ENCODE measurements around the gene FAM111A. TPM values are rescaled to one million over a fixed set of nuclear protein-coding genes. Genes with fewer than 3 reads are reported as not detected.
"Not testable (repeated sequence)": the region's sequence is repeated elsewhere in the genome, so short reads cannot be mapped to it uniquely, and the experiment has no call there.

FAM111A gene, protein sequence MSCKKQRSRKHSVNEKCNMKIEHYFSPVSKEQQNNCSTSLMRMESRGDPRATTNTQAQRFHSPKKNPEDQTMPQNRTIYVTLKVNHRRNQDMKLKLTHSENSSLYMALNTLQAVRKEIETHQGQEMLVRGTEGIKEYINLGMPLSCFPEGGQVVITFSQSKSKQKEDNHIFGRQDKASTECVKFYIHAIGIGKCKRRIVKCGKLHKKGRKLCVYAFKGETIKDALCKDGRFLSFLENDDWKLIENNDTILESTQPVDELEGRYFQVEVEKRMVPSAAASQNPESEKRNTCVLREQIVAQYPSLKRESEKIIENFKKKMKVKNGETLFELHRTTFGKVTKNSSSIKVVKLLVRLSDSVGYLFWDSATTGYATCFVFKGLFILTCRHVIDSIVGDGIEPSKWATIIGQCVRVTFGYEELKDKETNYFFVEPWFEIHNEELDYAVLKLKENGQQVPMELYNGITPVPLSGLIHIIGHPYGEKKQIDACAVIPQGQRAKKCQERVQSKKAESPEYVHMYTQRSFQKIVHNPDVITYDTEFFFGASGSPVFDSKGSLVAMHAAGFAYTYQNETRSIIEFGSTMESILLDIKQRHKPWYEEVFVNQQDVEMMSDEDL
- 10.8 to 22.3 TPM (median 11.6 TPM) in 3 replicates for total RNA-seq
- long read RNA-seq, partial matches to known transcripts = 0 of 4 reads
- long read RNA-seq, other reads (novel, unspliced or antisense) = 3 of 4 reads

DNA sequence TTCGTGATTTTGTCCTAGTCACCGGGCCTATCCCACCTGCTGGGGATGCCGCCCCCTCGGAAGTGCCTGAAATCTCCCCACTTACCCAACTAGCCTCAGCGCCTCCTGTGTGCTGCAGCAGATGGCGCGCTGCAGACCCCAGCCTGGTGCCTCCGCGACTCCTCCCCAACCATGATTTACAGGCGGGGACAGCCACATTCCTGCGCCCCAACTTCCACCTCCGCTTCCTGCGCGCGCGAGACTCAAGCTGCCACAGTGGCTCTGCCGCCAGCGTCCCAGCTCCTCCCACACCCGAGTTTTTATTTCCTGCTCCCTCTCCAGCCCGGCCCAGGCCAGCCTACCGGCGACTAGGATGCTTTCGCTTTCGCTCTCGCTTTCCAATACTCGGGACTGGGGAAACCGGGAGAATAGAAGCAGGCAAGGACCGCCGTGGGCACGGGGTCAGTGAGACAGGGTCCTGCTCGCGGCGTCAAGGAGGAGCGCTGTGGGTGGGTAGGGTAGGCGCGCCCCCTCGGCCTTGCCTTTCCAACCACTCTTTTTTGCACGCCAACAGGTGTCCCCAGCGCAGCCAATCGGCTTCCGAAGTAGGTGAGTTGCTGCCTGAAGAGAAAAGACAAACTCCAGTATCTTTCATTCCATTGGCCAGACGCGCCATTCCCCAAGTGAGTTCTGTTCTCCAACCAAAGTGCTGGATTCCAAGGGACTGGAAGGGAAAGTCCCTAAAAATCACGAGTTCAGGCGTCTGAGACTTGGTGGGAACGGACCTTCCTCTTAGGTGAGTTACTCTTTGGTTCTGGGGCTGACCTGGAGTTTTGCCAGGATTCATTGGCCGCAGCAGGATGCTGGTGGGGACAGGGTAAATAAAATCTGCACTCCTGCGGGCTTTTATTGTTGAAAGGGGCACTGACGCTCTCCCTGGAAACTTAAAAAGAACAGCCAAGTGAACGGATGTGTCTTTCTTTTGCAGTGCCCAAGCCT is at the start of gene FAM111A:
TSS of gene FAM111A (plus strand) at position 327 of the 978 bp plus-strand sequence. CDS start 6,017 bp downstream, outside the sequence.
- peak; percentile 91 for DNase-seq (ENCODE audit: low spot score)
- no peaks in the 10 kb centered on the region for H3K9me3 Mint-ChIP-seq (ENCODE audit: low read depth)
- H3K27ac Mint-ChIP-seq (ENCODE audit: unreplicated experiment) = peak within 1 kb of the TSS; percentile 97
- peaks cover 39% of the 10 kb centered on the region for H3K4me1 Mint-ChIP-seq (ENCODE audit: low read depth)
- H3K27me3 Mint-ChIP-seq (ENCODE audit: low read depth) = no peaks in the 10 kb centered on the region
- H3K36me3 Mint-ChIP-seq (ENCODE audit: low read depth) = no peaks in the 10 kb centered on the region
- TF ChIP-seq, protein P1, sequence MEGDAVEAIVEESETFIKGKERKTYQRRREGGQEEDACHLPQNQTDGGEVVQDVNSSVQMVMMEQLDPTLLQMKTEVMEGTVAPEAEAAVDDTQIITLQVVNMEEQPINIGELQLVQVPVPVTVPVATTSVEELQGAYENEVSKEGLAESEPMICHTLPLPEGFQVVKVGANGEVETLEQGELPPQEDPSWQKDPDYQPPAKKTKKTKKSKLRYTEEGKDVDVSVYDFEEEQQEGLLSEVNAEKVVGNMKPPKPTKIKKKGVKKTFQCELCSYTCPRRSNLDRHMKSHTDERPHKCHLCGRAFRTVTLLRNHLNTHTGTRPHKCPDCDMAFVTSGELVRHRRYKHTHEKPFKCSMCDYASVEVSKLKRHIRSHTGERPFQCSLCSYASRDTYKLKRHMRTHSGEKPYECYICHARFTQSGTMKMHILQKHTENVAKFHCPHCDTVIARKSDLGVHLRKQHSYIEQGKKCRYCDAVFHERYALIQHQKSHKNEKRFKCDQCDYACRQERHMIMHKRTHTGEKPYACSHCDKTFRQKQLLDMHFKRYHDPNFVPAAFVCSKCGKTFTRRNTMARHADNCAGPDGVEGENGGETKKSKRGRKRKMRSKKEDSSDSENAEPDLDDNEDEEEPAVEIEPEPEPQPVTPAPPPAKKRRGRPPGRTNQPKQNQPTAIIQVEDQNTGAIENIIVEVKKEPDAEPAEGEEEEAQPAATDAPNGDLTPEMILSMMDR (IDR thresholded peaks at IDR 0.05) = peak; percentile 74
- H3K4me3 Mint-ChIP-seq (ENCODE audit: unreplicated experiment) = peak within 1 kb of the TSS; percentile 93

DNA sequence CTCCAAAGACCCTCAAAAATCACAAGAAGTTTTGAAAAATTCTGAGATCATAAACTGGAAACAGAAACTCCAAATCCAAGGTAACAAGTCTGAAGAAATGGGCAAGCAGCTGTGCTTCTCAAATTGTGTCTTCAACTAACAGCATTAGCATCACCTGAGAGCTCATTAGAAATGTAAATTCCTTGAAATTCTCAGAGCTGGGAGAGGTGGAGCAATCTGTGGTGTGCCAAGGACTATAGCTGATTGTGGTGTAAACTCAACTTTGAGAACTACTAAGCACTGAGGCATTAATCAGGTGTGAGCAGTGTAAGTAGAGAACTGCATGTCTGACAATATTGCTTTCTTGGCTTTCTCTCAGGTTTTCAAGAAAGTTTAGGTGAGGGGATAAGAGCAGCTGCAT is 49.1 kb upstream of the FAM111A start:
- H3K9me3 Mint-ChIP-seq (ENCODE audit: low read depth); H3K4me3 Mint-ChIP-seq (ENCODE audit: unreplicated experiment); DNase-seq (ENCODE audit: low spot score); H3K27ac Mint-ChIP-seq (ENCODE audit: unreplicated experiment); H3K36me3 Mint-ChIP-seq (ENCODE audit: low read depth); H3K4me1 Mint-ChIP-seq (ENCODE audit: low read depth): not testable (repeated sequence)
- H3K27me3 Mint-ChIP-seq (ENCODE audit: low read depth) = peaks cover 67% of the 10 kb centered on the region

DNA sequence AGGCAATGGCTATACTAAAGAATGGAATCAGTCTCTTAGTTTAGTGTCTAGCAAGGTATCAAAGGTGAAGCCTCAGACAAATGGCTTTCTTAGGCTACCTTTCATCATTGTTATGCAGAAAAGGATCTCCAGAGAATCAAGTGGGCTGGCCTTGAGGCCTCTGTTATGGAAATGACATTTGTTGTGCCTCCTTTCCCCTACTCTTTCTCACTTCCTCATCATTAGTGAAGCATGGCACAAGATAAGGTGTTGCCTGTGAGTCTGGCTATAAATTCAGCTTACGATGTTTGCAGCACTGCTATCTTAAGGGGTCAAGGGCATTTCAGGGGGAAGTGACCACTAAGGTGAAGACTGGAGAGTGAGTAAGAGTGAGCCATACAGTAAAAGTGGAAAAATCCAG is 47.4 kb upstream of the FAM111A start:
- not testable (repeated sequence) for DNase-seq (ENCODE audit: low spot score); H3K9me3 Mint-ChIP-seq (ENCODE audit: low read depth); H3K36me3 Mint-ChIP-seq (ENCODE audit: low read depth); H3K4me3 Mint-ChIP-seq (ENCODE audit: unreplicated experiment); H3K4me1 Mint-ChIP-seq (ENCODE audit: low read depth); H3K27ac Mint-ChIP-seq (ENCODE audit: unreplicated experiment)
- peaks cover 68% of the 10 kb centered on the region for H3K27me3 Mint-ChIP-seq (ENCODE audit: low read depth)

DNA sequence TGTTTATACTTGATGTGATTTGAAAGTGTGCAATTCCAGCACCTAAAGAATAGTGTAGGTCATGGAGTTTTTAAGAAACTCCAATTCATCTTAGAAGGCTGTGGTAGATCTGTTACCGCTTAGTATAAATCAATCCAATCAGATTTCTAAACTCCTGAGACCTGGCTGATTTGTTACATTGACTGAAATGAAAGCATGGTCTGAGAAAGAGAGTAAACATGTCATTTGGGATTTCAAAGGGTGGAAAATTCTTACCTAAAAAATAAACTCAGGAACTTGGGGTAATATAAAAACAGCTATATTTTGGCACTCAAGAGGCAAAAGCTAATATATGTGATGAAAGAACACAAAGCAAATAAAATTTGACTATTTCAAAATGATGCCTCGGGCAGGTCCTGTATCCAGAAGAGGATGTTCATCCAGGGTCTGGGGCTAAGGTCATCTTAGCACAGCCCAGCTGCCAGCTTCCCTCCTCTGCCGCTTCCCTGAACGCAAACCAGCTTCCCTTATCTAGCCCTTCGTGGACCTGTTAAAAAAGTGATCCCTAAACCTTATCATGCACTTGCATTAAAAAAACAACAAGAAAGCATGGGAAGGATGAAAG is 46.6 kb upstream of the FAM111A start:
- not testable (repeated sequence) for H3K9me3 Mint-ChIP-seq (ENCODE audit: low read depth); H3K4me3 Mint-ChIP-seq (ENCODE audit: unreplicated experiment); DNase-seq (ENCODE audit: low spot score); H3K4me1 Mint-ChIP-seq (ENCODE audit: low read depth); H3K36me3 Mint-ChIP-seq (ENCODE audit: low read depth); H3K27ac Mint-ChIP-seq (ENCODE audit: unreplicated experiment)
- H3K27me3 Mint-ChIP-seq (ENCODE audit: low read depth) = peaks cover 71% of the 10 kb centered on the region

DNA sequence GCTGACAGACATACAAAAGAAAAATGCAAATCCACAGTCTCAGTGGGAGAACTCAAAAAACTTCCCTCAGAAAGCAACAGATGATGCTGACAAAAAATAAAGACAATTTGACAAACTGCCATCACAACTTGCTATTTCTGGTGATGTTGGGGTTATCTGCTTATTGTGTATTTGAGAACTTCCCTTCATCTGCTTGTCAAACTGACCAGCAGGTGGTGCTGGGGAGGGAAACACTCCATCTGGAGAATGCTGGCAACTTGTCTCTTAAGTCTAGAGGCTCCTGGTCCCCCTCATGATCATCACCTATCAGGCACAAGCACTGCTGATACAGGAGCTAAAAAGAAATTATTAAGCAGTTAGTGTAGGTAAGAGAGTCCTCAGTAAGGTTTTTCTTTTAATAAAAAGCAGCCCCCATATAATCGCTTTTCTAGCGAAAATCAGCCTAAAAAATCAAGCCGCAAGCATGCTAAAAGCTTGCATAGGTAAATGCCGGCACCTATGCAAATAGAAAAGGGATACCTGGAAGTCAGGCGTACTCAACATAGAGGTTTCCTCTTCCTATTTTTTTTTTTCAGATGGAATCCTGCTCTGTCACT is 45.4 kb upstream of the FAM111A start:
- Mint-ChIP-seq H3K27me3 (ENCODE audit: low read depth) (peaks cover 69% of the 10 kb centered on the region), H3K4me1 (ENCODE audit: low read depth) (peaks cover 5% of the 10 kb centered on the region), H3K4me3 (ENCODE audit: unreplicated experiment) (no peak overlapping the region), H3K27ac (ENCODE audit: unreplicated experiment) (no peak overlapping the region), H3K9me3 (ENCODE audit: low read depth) (no peaks in the 10 kb centered on the region), H3K36me3 (ENCODE audit: low read depth) (no peaks in the 10 kb centered on the region)
- DNase-seq (ENCODE audit: low spot score) = no peak
- TF ChIP-seq, protein P1 (IDR thresholded peaks at IDR 0.05) = peak; percentile 84

DNA sequence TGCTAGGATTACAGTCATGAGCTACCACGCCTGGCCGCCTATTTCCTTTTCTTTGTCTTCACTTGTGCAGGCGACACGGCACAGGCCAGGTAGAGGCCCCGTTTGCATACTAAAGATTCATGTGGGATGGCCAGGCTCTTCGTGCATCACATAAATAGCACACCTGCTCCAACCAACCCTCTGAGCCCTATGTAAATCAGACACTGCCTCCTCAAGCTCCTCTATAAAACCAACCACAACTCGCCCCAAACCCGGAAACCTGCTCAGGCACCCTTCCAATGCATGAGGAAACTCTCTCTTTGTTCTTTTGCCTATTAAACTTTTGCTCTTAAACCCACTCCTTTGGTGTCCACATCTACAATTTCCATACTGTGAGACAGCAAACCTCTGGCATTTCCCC is 44.7 kb upstream of the FAM111A start:
- DNase-seq (ENCODE audit: low spot score); H3K4me1 Mint-ChIP-seq (ENCODE audit: low read depth); H3K9me3 Mint-ChIP-seq (ENCODE audit: low read depth); H3K36me3 Mint-ChIP-seq (ENCODE audit: low read depth); H3K4me3 Mint-ChIP-seq (ENCODE audit: unreplicated experiment); H3K27ac Mint-ChIP-seq (ENCODE audit: unreplicated experiment): not testable (repeated sequence)
- H3K27me3 Mint-ChIP-seq (ENCODE audit: low read depth) = peaks cover 62% of the 10 kb centered on the region
